HG02642 (cell line): ENCODE measurements around the gene FAM118A.
"Not testable (repeated sequence)": the region's sequence is repeated elsewhere in the genome, so short reads cannot be mapped to it uniquely, and the experiment has no call there.

ENCODE experiments used
- ATAC-seq: cut with Tn5 transposase; IDR thresholded peaks from one replicate; pipeline ENCODE4 v1.9.1; 2021; ENCODE audit warnings: mild to moderate bottlenecking; ENCODE audit not compliant: unreplicated experiment, poor library complexity

The FAM118A gene

DNA sequence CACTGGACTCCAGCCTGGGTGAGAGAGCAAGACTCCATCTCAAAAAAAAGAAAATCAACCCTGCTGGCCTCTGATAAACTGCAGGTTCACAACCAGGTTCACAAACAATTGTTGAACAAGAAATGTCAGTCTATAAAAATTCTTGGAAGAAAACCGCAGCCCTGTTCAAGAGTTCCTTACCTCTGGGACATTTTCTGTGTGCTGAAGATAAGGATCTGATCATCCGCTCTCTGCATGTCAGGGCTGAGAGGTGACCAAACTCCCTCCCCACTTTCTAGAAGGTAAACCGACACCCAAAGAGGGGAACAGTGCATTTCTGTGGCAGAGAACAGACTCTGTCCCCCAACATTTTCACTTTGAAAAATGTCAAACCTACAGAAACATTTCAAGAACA is 29.1 kb upstream of the FAM118A start:
- ATAC-seq, result no peak

DNA sequence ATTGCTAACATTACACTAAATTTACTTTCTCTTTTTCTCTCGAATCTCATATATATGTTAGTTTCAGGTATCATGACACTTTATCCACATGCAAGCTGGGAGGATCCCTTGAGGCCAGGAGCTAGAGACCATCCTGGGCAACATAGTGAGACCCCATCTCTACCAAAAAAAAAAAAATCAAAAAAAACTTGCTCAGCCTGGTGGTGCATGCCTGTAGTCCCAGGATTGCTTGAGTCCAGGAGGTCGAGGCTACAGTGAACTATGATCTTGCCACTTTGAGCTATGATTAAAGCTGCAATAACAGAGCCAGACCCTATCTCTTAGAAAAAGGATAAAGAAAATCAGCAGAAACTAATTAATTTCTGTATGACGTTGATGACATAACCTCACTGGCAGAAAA is 28.7 kb upstream of the FAM118A start:
- ATAC-seq, result no peak

DNA sequence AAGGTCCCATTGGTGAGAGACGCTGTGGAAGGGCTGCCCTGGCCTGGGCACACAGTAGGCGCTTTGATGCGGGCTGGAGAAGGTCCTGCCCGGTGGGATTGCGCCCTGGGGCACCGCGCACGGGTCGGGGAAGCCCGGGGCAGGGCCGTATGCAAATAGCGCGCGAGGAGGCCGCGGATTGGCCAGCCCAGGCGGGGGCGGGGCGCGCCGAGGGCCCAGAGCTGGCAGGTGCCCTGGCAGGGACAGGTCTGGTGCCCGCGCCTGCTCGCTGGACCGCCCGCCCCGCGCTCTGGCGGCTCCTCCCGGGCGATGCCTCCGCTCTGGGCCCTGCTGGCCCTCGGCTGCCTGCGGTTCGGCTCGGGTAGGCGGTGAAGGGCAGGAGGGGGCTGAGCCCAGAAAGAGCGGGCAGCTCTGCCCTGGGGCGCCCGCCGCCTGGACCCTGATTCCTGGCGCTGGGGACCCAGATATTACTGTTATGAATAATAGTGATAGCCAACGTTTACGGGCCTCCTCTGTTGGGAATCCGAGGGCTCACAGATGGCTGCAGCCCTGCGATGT is 24.9 kb upstream of the FAM118A start, which contains the start of gene UPK3A:
TSS of gene UPK3A (plus strand) at position 245 of the 558 bp plus-strand sequence. CDS start at position 310, 65 bp downstream.
- ATAC-seq, result no peak

DNA sequence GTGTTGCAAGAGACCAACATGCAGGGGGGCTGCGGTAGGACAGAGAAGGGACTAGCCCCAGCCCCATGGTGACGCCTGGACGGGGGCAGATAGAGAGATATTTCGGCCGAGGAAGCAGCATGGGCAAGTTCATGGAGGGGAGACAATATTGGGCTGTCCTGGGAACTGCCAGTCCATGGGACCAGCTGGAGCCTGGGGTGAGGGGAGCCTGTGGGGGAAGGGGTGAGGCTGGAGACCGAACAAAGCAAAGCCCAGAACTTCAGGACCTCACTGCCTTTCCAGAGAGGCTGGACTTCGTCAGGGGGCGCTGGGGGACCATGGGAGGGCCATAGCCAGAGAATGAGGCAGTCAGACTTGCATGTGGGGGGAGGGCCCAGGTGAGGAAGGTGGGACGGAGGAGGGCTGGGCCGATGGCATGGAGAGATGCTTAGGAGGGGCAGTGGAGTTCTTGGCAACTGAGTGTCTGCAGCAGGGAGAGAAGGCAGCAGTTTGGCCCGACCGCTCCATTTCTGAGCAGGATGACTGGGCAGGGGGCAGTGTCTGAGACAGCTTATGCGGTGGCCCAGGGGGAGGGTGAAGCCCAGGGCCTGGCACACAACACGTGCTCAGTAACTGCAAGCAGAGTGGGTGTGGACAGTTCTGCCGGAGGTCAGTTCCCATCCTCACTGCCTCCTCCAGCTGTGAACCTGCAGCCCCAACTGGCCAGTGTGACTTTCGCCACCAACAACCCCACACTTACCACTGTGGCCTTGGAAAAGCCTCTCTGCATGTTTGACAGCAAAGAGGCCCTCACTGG is 24.3 kb upstream of the FAM118A start:
- ATAC-seq, result no peak

DNA sequence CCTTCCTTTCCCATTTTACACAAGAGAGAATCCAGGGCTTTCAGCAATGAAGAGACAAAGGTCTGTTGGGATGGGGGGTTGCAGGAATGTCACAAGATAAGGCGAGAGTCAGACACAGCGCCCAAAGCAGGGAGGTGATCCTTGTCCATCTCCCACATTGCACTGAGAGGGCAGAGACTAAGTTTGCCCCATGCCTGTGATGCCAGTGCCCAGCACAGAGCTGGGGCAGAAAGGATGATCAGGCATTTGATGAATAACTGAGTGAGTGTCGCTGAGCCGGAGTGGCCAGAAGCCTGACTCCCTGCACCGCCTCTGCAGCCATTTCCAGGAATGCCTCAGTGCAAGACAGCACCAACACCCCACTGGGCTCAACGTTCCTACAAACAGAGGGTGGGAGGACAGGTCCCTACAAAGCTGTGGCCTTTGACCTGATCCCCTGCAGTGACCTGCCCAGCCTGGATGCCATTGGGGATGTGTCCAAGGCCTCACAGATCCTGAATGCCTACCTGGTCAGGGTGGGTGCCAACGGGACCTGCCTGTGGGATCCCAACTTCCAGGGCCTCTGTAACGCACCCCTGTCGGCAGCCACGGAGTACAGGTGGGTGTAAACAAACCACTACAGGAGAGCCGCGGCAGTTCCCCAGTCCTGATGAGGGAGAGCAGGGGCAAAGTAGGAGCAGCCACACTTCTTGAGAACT is 22.7 kb upstream of the FAM118A start:
- no peak for ATAC-seq

DNA sequence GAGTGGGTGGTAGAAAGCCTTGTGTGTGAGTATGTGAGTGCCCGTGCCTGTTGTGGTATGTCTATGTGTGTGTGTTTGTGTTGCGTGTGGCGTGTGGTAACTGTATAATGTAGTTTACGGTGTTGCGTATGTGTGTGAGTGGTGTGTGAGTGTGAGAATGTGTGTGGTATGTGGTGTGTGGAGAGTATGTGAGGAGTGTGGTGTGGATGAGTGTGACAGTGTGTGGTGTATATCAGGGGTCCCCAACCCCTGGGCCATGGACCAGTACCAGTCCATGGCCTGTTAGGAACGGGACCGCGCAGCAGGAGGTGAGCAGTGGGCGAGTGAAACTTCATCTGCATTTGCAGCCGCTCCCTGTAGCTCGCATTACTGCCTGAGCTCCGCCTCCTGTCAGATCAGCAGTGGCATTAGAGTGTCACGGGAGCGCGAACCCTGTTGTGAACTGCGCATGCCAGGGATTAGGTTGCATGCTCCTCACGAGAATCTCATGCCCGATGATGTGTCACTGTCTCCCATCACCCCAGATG is 19.3 kb upstream of the FAM118A start:
- no peak for ATAC-seq

DNA sequence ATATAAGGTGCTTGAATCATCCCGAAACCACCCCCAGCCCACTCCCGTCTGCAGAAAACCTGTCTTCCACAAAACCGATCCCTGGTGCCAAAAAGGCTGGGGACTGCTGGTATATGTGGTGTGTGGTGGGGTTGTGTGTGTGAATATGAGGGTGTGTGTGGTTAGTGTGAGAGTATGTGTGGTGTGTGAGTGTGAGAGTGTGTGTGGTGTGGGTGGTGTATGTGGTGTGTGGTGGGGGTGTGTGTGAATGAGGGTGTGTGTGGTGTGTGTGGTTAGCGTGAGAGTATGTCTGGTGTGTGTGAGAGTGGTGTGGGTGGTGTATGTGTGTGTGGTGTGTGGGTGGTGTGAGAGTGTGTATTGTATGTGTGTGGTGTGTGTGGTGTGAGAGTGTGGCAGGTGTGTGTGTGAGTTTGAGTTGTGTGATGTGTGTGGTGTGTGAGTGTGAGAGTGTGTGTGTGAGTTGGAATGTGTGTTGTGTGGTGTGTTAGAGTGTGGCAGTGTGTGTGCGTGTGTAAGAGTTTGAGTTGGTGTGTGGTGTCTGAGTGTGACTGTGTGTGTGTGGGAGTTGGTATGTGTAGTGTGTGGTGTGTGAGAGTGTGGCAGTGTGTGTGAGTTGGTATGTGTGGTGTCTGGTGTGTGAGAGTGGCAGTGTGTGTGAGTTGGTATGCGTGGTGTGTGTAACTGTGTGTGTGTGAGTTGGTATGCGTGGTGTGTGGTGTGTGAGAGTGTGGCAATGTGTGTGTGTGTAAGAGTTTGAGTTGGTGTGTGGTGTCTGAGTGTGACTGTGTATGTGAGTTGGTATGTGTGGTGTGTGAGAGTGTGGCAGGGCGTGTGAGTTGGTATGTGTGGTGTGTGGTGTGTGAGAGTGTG is 18.4 kb upstream of the FAM118A start:
- no peak for ATAC-seq

DNA sequence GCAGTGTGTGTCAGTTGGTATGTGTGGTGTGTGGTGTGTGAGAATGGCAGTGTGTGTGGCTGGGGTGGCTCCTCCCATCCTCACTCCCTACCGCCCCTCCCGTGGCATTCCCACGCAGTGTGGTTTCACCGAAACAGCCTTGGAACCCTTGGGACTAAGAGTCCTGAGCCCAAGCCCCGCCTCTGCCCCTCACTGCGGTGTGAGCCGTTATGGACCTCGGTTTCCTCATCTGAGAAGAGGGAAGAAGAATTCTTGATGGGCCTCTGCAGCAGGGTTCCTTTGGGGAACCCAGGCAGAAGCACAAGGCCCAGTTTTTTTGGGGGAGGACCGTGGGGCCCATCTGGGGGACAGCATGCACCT is 17.8 kb upstream of the FAM118A start:
- ATAC-seq, result no peak

DNA sequence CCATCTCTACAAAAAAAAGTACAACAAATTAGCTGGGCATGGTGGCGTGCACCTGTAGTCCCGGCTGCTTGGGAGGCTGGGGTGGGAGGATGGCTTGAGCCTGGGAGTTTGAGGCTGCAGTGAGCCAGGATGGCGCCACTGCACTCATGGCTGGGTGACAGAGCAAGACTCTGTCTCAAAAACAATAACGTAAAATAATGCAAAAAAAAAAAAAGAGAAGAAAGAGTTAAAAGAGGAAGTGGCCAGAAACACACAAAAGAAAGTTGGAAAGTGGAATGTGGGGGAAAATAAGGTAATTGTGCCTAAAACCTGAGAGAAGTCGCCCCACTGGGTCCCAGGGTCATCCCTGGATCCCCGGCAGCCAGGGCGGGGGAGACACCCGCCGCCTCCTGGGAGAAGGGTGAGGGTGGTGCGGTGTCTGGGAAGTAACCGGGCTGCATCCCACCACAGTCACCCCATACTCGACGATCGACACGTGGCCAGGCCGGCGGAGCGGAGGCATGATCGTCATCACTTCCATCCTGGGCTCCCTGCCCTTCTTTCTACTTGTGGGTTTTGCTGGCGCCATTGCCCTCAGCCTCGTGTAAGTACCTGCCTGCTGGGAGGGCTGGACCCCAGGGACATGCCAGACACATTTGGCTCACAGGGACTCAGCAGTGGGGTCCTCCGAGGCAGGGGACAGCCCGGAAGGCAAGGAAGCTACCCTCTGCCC is 16.8 kb upstream of the FAM118A start:
- no peak for ATAC-seq

DNA sequence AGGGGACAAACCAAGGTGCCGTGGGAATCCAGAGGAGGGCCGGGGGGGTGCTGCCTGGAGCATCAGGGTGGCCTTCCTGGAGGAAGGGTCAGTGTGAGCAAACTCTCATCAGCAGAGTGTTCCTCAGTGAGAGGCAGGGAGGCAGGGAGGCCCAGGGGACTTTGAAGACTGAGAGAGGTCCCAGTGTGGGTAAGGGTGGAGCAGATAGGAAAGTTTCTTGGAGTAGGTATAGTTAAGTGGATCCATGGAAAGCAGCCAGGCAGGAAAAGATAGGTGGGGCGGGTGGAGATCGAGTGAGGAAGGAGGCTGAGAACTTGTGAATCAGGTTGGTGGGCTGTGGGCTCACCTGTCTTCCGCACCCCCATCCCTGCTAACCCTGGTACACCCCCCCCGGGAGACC is 15.7 kb upstream of the FAM118A start:
- no peak for ATAC-seq

DNA sequence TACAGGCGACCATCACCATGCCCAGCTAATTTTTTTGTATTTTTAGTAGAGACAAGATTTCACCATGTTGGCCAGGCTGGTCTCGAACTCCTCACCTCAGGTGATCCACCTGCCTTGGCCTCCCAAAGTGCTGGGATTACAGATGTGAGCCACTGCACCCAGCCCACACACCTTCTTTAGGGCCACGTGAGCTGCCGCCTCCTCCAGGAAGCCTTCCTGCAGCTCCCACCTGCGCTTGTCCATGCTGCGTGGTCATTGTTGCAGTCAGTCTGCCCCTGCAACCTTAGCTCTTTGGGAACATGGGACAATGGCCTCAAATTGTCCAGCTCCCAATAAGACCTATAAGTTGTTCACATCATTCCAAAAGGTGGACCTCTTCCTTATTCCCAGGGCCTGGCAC is 14.7 kb upstream of the FAM118A start:
- ATAC-seq, result not testable (repeated sequence)

DNA sequence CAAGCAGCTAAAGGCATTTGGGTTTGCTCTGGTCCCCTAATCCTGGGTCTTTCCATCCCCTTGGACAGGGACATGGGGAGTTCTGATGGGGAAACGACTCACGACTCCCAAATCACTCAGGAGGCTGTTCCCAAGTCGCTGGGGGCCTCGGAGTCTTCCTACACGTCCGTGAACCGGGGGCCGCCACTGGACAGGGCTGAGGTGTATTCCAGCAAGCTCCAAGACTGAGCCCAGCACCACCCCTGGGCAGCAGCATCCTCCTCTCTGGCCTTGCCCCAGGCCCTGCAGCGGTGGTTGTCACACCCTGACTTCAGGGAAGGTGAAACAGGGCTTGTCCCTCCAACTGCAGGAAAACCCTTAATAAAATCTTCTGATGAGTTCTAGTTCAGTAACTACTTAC is 14.2 kb upstream of the FAM118A start:
- ATAC-seq, result no peak

DNA sequence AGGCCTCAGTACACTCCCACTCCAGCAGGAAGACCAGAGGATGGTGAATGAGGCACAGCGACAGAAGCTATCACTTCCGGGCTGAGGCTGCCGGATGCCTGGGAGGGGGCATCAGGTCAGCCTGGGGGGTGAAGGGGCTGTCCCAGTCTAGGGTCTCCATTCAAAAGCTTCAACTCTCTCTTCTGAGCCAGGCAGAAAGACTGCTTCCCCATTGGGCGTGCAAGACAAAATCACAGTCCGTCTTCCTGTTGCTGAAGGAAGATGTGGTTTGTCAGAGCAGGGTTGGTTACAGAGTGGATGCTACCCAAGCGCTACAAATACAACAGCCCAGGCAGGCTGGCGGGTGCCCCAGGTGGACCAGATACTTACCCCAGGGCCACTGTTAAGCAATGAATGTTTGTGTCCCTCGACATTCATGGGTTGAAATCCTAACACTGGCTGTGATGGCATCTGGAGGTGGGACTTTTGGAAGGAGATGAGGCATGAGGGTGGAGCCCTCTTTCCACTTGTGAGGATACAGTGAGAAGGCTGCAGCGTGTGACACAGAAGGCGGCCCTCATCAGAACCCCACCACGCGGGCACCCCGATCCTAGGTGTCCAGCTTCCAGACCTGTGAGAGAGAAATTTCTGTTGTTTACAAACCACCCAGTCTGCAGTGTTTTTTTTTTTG is 13.0 kb upstream of the FAM118A start:
- ATAC-seq, result no peak

DNA sequence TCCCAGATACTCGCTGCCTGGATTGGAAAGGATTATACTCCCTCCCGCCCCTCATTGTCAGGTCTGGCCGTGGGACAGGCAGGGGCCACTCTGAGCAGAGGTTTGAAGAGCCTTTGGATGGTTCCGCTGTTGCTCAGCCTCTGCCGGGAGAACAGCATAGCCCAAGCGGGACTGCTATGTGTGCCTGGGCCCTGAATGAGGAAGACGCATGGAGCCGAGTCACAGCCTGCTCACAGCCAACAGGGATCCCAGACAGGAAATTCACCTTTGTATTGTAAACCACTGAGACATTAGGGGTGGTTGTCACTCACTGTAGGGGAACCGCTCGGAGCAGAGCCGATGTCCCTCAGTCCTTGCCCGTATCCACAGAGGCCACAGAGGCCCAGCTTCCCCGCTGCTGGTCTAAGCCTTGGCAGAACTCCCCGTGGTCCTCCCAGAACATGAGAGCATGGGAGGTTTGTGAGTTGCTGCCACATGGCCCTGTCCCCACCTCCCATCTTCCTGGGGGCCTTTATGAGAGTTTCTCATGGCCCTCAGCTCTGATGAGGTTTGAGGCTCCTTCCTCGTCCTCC is 10.7 kb upstream of the FAM118A start:
- no peak for ATAC-seq

DNA sequence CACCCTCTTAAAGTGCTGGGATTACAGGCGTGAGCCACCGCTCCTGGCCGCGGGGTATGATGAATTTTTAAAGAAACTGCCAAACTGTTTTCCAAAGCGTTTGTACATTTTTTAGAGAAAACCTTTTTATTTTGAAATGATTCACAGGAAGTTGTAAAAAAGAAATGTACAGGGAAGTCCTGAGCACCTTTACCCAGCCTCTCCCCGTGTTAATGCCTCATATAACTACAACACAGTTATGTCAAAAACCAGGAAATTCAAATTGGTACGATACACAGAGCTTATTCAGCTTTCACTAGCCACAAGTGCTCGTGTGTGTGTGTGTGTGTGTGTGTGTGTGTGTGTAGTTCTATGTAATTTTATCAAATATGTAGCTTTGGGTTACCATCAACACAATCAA is 7.0 kb upstream of the FAM118A start:
- no peak for ATAC-seq

DNA sequence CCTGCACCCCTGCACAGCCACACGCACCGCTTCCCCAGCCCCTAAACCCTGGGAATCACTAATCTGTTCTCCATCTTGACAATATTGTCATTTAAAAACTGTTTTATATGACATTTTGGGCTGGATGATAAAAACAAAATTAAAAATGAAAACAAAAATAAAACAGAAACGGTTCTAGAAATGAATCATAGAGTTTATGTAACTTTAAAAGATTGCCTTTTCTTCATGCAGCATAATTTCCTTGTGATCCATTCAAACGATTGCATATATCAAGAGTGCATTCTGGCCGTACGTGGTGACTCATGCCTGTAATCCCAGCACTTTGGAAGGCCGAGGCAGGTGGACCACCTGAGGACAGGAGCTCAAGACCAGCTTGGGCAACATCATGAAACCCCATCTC is 6.6 kb upstream of the FAM118A start:
- no peak for ATAC-seq

DNA sequence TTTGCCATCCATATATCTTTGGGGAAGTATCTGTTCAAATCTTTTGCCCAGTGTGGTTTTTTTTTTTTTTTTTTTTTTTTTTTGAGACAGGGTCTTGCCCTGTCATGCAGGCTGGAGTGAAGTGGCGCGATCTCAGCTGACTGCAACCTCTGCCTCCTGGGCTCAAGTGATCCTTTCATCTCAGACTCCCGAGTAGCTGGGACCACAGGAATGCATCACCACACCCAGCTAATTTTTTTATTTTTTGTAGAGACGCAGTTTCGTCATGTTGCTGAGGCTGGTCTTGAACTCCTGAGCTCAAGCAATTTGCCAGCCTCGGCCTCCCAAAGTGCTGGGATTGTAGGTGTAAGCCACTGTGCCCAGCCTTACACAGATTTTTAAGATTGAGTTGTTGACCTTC is 4.8 kb upstream of the FAM118A start:
- ATAC-seq, result no peak

DNA sequence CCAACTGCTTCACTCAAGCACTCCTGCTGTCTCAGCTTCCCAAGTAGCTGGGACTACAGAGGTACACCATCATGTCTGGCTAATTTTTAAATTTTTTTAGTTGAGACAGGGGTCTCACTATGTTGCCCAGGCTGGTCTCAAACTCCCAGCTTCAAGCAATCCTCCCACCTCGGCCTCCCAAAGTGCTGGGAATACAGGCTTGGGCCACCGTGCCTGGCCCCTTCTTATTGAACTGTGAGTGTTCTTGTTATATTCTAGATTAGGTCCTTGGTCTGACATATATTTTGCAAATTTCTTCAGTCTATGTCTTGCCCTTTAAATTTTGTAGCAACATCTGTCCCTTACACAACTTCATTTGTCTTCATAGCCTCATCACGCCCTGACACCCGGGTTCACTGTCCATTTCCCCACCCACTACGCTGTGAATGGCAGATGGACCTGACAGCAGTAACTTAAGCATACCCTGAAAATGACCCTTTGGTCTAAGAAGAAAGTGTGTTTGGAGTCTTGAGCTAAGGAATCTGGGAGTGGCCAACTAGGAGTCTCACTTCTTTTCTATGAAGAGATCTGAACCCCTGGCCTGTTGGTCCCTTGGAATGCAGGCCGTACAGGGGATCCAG is 4.2 kb upstream of the FAM118A start:
- ATAC-seq, result no peak

DNA sequence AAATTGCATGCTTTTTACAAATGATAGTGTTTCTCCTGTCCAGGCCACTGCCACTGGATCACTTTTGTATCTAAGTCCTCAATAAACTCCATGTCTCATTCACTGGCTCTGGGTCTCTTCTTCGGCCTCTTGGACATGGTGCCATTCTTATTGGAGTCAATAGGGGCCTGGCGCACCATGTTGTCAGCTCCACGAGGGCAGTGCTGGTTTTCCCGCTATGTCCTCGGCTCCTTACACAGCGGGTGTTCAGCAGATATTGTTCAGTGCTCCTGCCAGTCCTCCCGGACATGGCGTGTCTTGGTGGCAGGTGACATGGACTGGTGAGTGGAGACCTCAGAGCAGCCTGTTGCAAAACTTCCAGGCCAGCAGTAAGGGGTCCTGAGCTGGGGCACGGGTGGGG is 3.6 kb upstream of the FAM118A start:
- ATAC-seq, result no peak
